Ecto neural progenitor cell (in vitro differentiated cells): ENCODE results near the gene TMEM178B.
"Not testable (repeated sequence)": the region's sequence is repeated elsewhere in the genome, so short reads cannot be mapped to it uniquely, and the experiment has no call there.

ENCODE experiments used
- DNase-seq: peaks from one replicate; pipeline ENCODE4 v3.0.0-alpha.2; 2018; ENCODE audit warnings: low spot score

Gene TMEM178B

DNA sequence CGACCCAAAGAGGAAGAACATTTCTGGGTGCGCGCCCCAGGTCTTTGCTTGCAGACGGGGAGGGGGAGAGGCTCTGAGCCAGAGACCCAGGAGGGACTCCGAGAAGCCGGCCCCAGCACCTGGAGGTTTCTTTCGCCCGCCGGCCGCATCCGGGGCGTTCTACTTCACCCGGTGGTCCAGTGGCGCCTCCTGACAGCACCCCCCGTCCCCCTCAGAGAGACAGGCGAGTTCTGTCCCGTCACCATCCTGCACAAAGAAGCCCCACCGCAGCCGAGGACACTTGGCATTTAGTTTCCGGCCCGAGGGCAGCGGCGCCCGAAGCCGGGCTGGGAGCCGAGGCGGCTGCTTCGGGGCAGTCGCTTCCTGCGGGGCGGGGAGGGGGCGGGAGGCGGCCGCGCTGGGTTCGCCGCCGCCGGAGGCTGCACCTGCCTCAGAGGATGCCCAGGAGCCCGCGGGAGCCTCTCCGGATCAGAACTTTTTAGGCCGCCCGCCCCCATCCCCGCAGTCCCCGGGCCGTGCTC, at the start of gene TMEM178B:
TSS of gene TMEM178B (plus strand) at position 424 of the 521 bp plus-strand sequence.
- DNase-seq: peak; percentile 68

DNA sequence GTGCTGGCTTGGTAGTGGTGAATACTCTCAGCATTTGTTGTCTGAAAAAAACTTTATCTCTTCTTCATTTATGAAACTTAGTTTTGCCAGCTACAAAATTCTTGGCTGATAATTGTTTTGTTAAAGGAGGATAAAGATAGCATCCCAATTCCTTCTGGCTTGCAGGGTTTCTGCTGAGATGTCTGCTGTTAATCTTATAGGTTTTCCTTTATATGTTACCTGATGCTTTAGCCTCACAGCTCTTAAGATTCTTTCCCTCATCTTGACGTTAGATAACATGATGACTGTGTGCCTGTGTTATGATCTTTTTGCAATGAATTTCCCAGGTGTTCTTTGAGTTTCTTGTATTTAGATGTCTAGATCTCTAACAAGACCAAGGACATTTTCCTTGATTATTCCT, 49.2 kb upstream of the TMEM178B start:
- DNase-seq: no peak

DNA sequence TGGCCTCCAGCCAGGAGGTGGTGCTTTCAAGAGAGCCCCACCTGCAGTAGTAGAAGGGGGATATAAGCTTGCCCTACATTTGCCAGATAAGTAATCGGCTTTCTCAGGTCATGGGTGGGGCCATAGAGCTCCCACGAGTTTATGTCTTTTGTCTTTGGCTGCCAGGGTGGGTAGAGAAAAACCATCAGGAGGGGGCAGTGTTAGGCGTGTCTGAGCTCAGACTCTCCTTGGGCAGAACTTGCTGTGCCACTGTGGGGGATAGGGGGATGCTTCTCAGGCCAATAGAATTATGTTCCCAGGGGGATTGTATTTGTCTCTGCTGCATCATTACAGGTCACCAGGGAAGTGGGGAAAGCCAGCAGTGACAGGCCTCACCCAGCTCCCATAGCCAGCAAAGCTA, 46.8 kb upstream of the TMEM178B start:
- no peak for DNase-seq

DNA sequence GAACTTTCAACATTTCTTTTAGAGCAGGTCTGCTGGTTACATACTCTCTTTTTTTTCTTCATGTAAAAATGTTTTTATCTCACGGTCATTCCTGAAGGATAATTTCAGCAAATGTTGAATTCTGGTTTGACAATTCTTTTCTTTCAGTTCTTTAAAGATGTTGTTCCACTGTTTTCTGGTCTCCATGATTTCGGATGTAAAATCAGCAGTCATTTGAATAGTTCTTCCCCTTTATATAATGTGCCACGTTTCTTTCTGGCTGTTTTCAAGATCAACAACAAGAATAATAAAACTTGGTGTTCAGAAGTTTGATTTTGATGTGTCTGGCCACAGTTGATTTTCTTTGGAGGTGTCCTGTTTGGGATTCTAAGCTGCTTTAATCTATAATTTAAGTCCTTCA, 45.1 kb upstream of the TMEM178B start:
- DNase-seq: no peak

DNA sequence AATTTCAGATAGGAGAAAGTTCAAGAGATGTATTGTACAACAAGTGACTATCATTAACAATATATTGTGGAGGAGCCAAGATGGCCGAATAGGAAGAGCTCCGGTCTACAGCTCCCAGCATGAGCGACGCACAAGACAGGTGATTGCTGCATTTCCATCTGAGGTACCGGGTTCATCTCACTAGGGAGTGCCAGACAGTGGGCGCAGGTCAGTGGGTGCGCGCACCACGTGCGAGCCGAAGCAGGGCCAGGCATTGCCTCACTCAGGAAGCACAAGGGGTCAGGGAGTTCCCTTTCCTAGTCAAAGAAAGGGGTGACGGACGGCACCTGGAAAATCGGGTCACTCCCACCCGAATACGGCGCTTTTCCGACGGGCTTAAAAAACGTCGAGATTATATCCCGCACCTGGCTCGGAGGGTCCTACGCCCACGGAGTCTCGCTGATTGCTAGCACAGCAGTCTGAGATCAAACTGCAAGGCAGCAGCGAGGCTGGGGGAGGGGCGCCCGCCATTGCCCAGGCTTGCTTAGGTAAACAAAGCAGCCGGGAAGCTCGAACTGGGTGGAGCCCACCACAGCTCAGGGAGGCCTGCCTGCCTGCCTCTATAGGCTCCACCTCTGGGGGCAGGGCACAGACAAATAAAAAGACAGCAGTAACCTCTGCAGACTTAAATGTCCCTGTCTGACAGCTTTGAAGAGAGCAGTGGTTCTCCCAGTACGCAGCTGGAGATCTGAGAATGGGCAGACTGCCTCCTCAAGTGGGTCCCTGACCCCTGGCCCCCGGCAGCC, 41.1 kb upstream of the TMEM178B start:
- DNase-seq: not testable (repeated sequence)

DNA sequence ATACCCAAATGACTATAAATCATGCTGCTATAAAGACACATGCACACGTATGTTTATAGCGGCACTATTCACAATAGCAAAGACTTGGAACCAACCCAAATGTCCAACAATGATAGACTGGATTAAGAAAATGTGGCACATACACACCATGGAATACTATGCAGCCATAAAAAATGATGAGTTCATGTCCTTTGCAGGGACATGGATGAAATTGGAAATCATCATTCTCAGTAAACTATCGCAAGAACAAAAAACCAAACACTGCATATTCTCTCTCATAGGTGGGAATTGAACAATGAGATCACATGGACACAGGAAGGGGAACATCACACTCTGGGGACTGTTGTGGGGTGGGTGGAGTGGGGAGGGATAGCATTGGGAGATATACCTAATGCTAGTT, 35.8 kb upstream of the TMEM178B start:
- not testable (repeated sequence) for DNase-seq

DNA sequence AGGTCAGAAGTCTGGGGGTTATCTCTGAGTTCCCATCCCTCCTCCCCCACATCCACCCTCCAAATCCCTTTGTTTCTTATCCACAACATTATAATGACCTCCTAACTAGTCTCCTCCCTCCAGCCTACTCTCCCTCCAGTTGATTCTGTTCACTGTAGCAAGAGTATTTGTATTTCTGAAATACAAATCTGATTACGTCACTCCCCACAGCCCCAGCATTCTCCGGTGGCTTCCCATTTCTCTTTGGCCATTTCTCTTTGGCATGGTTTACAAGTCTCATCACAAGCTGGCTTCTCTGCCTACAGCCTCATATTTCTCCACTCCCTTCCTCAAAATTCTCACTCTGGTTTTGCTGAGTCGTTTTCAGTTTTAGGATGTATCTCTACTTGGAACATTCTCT, 34.5 kb upstream of the TMEM178B start:
- no peak for DNase-seq

DNA sequence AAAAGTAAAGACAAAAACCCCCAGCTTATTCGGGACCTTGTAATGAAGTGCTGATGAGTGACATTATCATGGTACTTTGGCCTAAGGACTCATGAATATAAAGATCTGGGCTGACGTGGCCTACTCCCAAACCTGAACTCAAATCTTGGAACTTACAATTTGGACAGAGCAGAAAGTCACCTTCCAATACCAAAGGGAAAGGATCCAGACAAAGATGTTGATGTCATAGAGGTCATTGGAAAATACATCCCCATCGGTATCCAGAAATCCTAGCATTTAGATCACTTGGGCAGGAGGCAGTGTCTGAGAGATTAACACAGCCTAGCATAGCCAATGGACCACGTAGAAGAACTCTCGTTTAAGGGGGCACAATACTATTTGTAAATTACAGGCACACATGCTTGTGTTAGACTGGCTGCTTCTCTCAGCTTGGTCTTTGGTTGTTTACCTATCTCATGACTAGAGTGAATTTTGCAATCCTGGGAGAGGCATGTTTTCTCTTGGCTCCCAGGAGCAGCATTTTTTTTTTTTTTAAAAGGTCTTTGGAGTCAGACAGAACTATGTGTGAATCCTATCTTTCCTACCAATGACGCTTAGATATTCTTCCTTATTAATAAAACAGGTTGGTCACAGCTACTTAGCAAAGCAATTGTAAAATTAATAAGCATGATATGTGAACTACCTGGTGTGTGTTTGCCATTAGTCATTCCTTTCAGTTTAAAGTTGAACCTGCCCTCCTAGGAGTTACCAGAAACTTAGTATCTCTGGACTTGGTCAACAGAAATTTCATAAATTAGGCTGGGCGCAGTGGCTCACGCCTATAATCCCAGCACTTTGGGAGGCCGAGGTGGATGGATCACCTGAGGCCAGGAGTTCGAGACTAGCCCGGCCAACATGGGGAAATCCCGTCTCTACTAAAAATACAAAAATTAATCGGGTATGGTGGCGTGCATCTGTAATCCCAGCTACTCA, 31.4 kb upstream of the TMEM178B start:
- no peak for DNase-seq

DNA sequence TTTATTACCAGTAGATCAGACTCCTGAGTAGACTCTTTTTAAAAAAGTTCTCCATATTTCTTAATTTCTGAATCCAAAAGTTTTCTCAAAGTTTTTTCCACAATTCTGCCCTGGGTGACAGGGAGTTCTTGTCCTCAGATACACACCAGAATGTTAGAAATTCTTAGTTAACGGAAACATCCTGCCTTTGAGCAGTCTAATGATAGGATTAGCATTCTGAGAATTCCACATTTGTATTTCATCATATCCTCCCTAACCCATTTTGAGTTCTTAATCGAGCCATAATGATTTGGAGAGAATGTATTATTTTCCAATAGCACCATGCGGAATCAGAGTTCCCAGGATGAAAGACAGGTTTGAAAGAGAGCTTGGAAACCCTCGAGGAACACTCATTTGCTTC, 30.2 kb upstream of the TMEM178B start:
- no peak for DNase-seq

DNA sequence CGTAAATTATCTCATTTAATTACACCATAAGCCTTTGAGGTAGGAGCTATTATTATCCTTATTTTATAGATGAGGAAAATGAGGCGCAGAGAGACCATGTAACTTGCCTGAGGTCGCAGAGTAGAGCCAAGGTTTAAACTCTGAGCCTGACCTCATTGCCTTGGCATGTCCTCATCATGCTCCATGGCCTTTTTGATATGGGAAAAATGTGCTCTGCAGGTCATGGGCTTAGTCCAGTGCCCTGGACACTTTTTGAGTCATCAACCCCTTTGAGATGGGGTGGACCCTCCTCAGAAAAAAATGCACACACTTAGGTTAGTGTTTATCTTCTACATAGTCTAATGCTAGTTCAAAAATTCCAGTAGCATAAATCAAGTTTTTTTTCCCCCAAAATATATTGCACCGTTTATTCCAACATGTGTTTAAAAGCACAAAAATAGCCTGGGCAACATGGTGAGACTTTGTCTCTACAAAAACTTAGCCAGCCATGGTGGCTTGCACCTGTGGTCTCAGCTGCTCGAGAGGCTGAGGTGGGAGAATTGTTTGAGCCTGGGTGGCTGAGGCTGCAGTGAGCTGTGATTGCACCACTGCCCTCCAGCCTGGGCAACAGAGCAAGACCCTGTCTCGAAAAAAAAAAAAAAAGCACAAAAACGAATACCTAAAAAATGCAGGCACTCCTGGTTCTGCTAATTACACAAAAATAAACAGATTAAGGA, 28.6 kb upstream of the TMEM178B start:
- no peak for DNase-seq

DNA sequence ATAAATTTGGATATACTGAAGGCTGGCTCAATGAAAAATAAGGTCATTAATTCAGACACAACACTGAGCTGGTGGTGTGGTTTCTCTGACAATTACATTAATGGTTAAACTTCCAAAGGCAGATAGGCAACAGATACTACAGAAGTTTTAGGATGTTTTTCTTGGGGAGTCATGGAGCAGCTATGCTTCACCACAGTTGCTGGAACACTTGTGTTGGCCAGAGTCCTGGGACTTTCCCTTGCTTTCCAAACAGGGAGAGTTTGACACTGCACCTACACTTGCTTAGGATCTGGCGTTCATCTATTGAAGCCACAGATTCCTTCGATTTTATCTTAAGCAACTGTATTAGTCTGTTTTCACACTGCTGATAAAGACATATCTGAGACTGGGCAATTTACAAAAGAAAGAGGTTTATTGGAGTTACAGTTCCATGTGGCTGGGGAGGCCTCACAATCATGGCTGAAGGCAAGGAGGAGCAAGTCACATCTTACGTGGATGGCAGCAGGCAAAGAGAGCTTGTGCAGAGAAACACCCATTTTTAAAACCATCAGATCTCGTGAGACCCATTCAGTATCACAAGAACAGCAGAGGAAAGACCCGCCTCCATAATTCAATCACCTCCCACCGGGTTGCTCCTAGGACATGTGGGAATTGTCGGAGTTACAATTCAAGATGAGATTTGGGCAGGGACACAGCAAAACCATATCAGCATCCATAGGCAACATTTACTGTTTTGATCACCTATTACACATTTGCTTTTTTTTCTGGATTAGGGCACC, 27.8 kb upstream of the TMEM178B start:
- DNase-seq: no peak

DNA sequence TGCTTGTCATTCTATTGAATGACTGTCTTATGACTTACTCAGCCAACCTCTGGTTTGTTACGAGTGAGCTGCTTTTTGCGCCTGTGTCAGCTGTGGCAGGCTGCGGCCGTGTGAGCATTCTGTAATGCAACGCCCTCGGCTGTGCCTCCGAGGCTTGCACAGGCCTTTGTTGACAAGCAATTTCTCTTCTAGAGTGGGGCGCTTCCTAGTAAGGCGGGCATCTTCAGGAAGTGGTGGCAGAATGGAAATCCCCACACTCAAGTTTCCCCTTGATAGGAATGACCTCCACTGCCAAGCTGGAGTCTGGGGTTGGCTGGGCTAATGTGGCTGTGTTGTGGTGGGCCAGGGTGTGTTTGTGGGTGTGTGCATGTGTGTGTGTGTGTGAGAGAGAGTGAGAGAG, 20.2 kb upstream of the TMEM178B start:
- no peak for DNase-seq

DNA sequence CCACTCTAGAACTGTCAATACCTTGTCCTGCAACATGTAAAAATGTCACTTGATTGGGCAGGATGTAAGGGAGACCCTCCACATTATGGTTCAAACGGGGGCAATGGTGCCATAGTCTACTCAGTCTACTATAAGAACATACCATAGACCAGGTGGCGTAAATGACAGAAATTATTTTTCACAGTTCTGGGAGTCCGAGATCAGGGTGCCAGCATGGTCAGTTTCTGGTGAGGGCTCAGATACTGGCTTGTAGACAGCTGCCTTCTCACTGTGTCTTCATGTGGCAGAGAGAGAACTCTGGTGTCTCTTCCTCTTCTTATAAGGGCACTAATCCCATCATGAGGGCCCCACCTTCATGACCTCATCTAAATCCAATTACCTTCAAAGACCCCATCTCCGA, 18.7 kb upstream of the TMEM178B start:
- no peak for DNase-seq

DNA sequence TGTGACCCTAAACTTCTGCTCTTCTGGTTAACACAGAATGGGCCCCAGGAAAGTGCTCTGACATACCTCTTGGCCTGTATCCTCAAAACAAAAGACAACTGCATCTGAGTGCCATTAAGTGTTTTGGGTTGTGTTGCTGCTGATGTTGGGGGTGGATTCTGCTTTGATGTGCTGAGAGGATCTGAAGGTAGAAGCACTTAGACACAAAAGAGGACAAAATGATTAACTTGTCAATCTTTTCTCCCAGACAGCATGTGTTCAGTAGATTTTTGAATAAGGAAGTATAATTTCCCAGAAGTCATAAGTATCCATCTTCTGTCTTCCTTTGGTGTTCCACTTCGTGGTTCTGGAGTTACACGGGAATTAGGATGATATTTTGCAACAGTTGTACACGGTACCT, 16.1 kb upstream of the TMEM178B start:
- no peak for DNase-seq

DNA sequence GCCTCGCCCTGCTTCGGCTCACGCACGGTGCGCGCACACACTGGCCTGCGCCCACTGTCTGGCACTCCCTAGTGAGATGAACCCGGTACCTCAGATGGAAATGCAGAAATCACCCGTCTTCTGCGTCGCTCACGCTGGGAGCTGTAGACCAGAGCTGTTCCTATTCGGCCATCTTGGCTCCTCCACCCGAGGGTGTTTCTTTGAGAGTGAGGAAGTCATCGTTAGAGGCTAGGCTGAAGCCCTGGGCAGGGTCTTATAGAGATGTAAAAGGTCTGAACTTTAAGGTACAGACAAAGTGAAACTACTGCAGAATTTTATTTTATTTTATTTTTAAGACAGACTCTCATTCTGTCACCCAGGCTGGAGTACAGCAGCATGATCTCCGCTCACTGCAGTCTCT, 6.0 kb upstream of the TMEM178B start:
- DNase-seq: not testable (repeated sequence)

DNA sequence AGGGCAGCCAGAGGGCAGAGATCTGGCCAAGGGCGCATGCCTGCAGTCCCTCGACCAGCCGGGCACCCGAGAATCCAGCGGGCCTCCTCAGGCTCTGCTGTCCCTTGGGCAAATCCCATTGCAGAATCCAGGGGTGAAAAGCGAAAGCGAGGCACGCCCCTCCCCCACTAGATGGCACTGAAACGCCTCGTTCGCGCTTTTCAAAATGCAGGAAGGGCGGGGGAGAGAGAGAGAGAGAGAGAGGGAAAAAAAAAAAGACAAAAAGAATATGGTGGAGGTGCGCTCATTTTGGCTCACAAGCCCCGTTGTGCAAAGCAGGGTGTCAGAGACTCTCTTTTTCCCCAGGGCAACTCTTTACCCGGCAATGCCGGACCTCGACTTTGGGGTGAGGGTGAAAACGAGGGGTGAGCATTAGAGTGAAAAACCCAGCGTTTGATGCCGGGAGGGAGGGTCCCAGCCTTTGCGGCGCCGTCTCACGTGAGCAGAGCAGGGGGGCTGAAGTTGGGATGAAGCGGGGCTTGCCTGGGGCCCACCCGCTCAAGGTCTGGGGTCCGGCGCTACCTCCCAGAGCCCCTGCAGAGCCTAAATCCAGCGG, 2.5 kb upstream of the TMEM178B start:
- DNase-seq: peak; percentile 80

DNA sequence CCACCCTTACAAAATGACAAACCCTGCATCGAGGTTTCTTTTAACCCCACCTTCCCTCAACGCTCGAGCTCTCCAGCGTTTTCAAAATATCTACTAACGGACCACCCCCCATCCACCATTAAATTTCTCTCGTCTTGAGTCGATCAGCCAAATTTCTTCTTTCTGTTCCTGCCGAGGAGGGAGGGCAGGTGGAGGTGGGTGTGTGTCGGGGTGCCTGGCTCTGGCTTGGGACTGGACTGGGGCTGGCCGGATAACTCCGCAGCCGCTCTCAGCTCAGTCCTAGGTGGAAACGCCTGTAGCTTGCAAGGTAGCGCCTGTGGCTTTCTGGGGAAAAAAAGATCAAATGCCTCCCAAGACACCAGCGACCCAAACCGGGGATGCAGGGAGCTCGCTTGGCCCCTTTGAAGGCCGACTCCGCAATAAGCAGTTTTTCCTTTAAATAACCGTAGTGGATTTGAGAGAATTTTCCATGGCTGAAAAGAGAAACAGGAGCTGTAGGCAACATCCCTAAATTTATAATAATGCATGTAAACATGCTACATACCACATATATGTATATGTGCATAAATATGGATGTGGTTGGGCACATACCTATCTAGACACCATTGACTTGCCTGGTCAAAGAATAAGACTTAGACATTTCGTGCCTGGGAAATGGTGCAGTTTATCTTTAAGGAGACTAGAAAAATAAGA, 1.9 kb upstream of the TMEM178B start:
- peak; percentile 51 for DNase-seq

DNA sequence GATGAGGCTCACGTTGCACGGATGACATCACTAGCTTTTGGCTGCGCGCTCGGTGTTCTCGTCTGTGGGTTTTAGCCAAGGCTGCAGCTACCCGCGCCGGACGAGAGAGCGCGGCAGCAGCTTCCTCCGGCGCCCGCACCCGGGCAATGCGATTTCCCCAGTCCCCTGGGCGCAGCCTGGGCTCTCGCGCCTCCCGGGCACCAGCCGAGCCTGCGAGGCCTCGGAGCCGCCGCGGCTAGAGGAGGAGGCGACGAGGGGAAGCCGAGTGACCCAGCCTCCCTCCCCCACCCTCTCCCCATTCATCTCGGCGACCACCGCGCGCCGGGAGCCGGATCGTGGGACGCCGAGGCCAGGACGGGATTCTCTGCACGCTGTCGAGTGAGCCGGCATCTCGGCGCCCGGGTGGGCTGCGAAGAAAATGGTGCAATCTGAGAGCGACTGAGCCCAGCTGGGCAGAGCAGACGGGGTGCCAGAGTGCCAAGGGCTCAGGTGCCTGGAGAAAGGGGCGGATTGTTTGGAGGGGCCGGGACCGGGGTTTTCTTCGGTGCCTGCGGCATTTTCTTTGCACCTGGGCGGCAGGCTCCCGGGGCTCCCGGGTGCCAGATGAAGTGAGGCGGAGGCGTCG, 1.2 kb upstream of the TMEM178B start:
- no peak for DNase-seq

DNA sequence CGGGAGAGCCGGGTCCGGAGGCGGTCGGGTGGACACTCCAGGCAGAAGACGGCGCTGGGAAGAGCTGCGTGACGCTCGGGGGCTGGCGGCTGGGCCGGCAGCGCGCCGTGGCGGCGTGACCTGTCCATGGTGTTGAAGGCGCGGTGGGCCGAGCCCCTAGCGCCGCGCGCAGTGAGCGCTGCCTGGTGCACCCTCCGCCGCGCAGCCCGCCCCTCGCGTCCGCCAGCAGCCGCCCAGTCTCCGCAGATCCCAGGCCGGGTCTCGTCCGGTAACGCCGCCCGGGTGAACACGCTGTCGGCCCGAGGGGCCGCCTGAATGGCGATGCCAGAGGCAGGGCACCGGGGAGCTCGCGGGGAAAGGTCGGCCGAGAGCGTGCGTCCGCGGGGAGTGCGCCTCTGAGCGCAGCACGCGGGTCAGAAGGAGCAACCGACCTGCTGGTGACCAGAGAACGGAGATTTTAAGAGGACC, 657 bp upstream of the TMEM178B start:
- peak; percentile 82 for DNase-seq
